Caco-2 (cell line): ENCODE results near the gene RBM4B. TPM values are rescaled to one million over a fixed set of nuclear protein-coding genes. Genes with fewer than 3 reads are reported as not detected.

ENCODE experiments used
- BruUV-seq: library from RNA; stranded (reverse); fragments of 400-500 nt; replicated peaks from 2 replicates; lab custom pipeline; 2021; lab: Mats Ljungman, UMichigan
- CTCF ChIA-PET: fragments of 300-600 bp; sonication (Branson Sonifier 250); formaldehyde crosslinking; loops from one replicate; lab custom pipeline; 2022; ENCODE audit warnings: antibody characterized with exemption; lab: Charles Lee
- POLR2A ChIA-PET: fragments of 300-600 bp; sonication (Branson Sonifier 250); formaldehyde crosslinking; loops from one replicate; lab custom pipeline; 2022; ENCODE audit warnings: antibody characterized with exemption; lab: Charles Lee
- DNase-seq, 2 experiments: peaks; one replicate each; pipeline versions ENCODE4 v3.0.0 to v3.0.0-alpha.2; 2020 to 2022
- H3K27me3 ChIP-seq: replicated peaks from 2 replicates; pipeline ENCODE4 v1.6.0; 2011; ENCODE audit warnings: low read length; ENCODE audit not compliant: control insufficient read depth, insufficient read depth
- H3K36me3 ChIP-seq: 2 replicates; pipeline ENCODE4 v1.5.1; 2011; ENCODE audit warnings: low read length; ENCODE audit not compliant: control insufficient read depth, insufficient read depth
- H3K4me1 ChIP-seq: fragments of 250-450 bp; sonication (Bioruptor Pico); 2 replicates; pipeline ENCODE4 v1.5.1; 2020; ENCODE audit warnings: mild to moderate bottlenecking
- H3K4me3 ChIP-seq: 2 replicates; pipeline ENCODE4 v1.5.1; 2011; ENCODE audit warnings: low read depth, mild to moderate bottlenecking, control low read depth, low read length
- H3K9me3 ChIP-seq: fragments of 250-450 bp; sonication (Bioruptor Pico); 2 replicates; pipeline ENCODE4 v1.5.1; 2020; ENCODE audit warnings: mild to moderate bottlenecking, moderate library complexity
- H3K27ac Mint-ChIP-seq: one replicate; pipeline ENCODE4 v1.8.0; 2022; ENCODE audit warnings: mixed read lengths; ENCODE audit not compliant: unreplicated experiment
- H3K27me3 Mint-ChIP-seq: one replicate; pipeline ENCODE4 v1.8.0; 2022; ENCODE audit warnings: mixed read lengths; ENCODE audit not compliant: insufficient read depth, unreplicated experiment
- H3K36me3 Mint-ChIP-seq: one replicate; pipeline ENCODE4 v1.8.0; 2022; ENCODE audit warnings: mild to moderate bottlenecking, mixed read lengths; ENCODE audit not compliant: insufficient read depth, unreplicated experiment
- H3K4me1 Mint-ChIP-seq: one replicate; pipeline ENCODE4 v1.8.0; 2022; ENCODE audit warnings: low read depth, mixed read lengths; ENCODE audit not compliant: unreplicated experiment
- H3K4me3 Mint-ChIP-seq: one replicate; pipeline ENCODE4 v1.8.0; 2022; ENCODE audit warnings: mild to moderate bottlenecking, moderate library complexity, mixed read lengths; ENCODE audit not compliant: unreplicated experiment
- H3K9me3 Mint-ChIP-seq: one replicate; pipeline ENCODE4 v1.8.0; 2022; ENCODE audit warnings: mixed read lengths; ENCODE audit not compliant: unreplicated experiment
- intact Hi-C: fragments of 100-400 bp; cut with micrococcal nuclease; formaldehyde crosslinking; loops from one replicate; pipeline ENCODE4 v1.10.0; 2022; ENCODE audit not compliant: unreplicated experiment
- total RNA-seq: library from RNA; stranded (reverse); gene quantifications from 2 replicates; pipeline ENCODE4 v1.2.3, GENCODE V29; 2022
- TF ChIP-seq, protein P1 (sequence below), 2 experiments: fragments of 200-600 bp in 1 of 2; IDR thresholded peaks; 1 replicate in 1 of 2; 2 replicates in 1 of 2; pipeline versions ENCODE4 v1.5.1 to v1.8.0; 2011 to 2022; ENCODE audit warnings: antibody characterized with exemption in 1 of 2, control low read depth in 1 of 2, inconsistent platforms in 1 of 2, low read depth in 1 of 2, low read length in 1 of 2, mild to moderate bottlenecking in 1 of 2, moderate library complexity in 1 of 2; ENCODE audit not compliant: insufficient read depth in 1 of 2, severe bottlenecking in 1 of 2, unreplicated experiment in 1 of 2

The RBM4B gene
- total RNA-seq, 1 experiment from 2014 or later, result 45.8 TPM

DNA sequence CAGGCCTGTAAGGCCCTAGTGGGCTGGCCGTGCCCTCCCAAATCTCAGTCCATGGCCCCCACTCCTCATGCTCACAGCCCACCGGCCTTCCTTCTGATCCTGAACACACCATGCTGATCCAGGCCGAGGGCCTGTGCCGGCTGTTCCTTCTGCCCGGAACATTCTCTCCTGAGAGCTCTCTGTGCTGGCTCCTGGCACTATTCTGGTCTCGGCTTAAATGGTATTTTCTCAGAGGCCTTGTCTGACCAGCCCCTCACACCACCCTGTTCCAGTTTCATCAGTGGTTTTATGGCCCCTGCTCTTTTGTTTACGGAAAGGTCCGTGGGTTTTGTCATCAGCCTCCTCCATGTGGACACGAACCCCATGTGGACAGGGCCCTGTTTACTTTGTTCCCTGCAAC, 29.3 kb upstream of the RBM4B start:
- Histone ChIP-seq H3K36me3 (0 out of 2 replicates have a peak, but pooled peaks cover 4% of the 10 kb centered on the region), H3K4me3 (no peak overlapping the region), H3K9me3 (no peaks in the 10 kb centered on the region), H3K4me1 (no peaks in the 10 kb centered on the region), H3K27me3 (no peaks in the 10 kb centered on the region)
- TF ChIP-seq, protein P1, sequence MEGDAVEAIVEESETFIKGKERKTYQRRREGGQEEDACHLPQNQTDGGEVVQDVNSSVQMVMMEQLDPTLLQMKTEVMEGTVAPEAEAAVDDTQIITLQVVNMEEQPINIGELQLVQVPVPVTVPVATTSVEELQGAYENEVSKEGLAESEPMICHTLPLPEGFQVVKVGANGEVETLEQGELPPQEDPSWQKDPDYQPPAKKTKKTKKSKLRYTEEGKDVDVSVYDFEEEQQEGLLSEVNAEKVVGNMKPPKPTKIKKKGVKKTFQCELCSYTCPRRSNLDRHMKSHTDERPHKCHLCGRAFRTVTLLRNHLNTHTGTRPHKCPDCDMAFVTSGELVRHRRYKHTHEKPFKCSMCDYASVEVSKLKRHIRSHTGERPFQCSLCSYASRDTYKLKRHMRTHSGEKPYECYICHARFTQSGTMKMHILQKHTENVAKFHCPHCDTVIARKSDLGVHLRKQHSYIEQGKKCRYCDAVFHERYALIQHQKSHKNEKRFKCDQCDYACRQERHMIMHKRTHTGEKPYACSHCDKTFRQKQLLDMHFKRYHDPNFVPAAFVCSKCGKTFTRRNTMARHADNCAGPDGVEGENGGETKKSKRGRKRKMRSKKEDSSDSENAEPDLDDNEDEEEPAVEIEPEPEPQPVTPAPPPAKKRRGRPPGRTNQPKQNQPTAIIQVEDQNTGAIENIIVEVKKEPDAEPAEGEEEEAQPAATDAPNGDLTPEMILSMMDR (IDR thresholded peaks at IDR 0.05; ENCODE audit: insufficient read depth in 1 of 2, low read depth in 1 of 2, low read length in 1 of 2, severe bottlenecking in 1 of 2, unreplicated experiment in 1 of 2), result no peak
- Mint-ChIP-seq H3K4me3 (no peak overlapping the region), H3K27ac (peak overlapping the region; percentile 76), H3K27me3 (no peaks in the 10 kb centered on the region), H3K36me3 (peaks cover 15% of the 10 kb centered on the region), H3K4me1 (peaks cover 7% of the 10 kb centered on the region), H3K9me3 (no peaks in the 10 kb centered on the region)
- no peak for DNase-seq
- BruUV-seq, result no TSS peak
- intact Hi-C loops, result no loop called here
- CTCF ChIA-PET, result no interaction called here
- POLR2A ChIA-PET, result no interaction called here

DNA sequence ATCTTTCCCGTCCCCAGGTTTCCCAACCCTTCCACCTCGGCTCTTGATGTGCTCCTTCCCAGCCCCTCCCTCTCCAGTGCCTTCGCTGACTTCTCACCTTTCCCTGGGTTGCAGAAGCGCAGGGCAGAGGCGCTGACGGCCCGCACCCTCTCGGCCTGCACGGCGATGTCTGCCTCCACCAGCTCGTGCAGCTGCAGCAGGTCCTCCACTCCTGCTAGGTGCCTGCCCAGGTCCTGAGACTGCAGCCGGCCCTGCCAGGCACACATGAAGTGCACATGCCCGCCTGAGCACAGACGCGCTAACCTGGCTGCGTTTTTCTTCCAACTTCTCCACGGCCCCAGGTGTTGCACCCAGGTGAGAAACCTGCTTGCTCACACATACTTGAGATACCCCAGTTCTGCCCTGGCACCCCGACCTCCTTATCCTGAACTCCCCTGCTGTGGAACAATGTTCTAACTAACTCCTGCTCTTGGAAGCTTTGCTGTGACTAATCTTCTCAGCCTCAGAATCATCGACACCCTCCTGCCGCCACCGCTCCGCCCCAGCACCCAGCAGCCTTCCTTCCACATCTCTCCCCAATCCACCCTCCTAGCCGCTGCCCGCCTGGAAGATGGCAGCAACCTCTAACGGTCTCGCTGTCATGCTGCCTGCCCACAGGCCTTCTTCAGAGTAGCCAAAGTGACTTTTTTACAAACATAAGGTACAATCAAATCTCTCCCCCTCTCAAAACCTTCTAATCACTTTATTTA, 28.1 kb upstream of the RBM4B start:
- ChIA-PET POLR2A (interaction anchor here (0.6 kb wide), 2 partner anchors 18 to 20 kb away, joined by 4 read pairs; no protein-coding TSS in a partner anchor), CTCF (interaction anchor here (0.6 kb wide), 1 partner anchor 251 kb away, joined by 7 read pairs; no protein-coding TSS in a partner anchor)
- TF ChIP-seq, protein P1 (IDR thresholded peaks at IDR 0.05; ENCODE audit: insufficient read depth in 1 of 2, low read depth in 1 of 2, low read length in 1 of 2, severe bottlenecking in 1 of 2, unreplicated experiment in 1 of 2), result no peak
- Mint-ChIP-seq H3K27me3 (no peaks in the 10 kb centered on the region), H3K27ac (peak overlapping the region; percentile 3), H3K4me1 (peaks cover 7% of the 10 kb centered on the region), H3K4me3 (no peak overlapping the region), H3K36me3 (peaks cover 22% of the 10 kb centered on the region), H3K9me3 (no peaks in the 10 kb centered on the region)
- H3K4me3 ChIP-seq, result no peak overlapping the region
- DNase-seq, result no peak
- 0 out of 2 replicates have a peak, but pooled peaks cover 3% of the 10 kb centered on the region for H3K36me3 ChIP-seq
- H3K27me3 ChIP-seq, result no peaks in the 10 kb centered on the region
- no peaks in the 10 kb centered on the region for H3K9me3 ChIP-seq
- intact Hi-C loops, result no loop called here
- BruUV-seq, result no TSS peak
- peaks cover 2% of the 10 kb centered on the region for H3K4me1 ChIP-seq

DNA sequence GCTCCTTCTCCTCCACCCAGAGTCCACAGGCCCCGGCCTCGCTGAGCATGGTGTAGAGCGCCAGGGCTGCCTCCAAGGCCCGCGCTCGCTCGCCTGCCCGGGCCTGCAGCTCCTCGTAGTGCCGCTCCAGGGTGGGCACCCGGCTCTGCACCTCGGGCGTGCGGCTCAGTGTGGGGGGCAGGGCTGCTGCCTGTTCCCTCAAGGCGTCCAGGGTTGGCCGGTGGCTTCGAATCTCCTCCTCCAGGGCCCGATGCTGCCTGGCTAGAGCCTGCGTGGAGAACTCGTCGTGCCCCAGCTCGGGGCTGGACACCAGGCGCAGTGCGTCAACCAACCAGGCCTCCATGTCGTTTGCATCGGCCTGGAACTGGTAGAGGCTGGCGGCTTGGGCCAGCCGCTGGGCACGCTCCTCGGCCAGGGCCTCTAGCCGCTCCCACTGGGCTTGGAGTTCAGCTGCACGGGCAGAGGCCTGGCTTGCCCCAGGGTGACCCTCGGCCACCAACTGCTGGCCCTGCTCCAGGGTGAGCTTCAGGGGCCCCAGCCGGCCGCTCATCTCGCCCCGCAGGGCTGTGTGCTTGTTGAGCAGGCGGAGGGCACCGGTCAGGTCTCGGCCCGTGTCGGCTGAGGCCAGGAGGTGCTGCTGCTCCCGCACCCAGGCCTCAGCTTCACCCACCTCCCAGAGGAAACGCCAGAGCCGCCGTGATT, 27.1 kb upstream of the RBM4B start:
- intact Hi-C loops, result no loop called here
- H3K4me3 ChIP-seq, result no peak overlapping the region

More for the DNA sequence above, 27.1 kb upstream of the RBM4B start:
- no peaks in the 10 kb centered on the region for H3K9me3 ChIP-seq
- CTCF ChIA-PET, result no interaction called here
- no peak for DNase-seq
- Mint-ChIP-seq H3K4me3 (no peak overlapping the region), H3K27me3 (no peaks in the 10 kb centered on the region), H3K9me3 (no peaks in the 10 kb centered on the region), H3K4me1 (peaks cover 7% of the 10 kb centered on the region), H3K36me3 (peaks cover 27% of the 10 kb centered on the region), H3K27ac (no peak overlapping the region)
- peaks cover 9% of the 10 kb centered on the region for H3K4me1 ChIP-seq
- POLR2A ChIA-PET, result no interaction called here
- H3K27me3 ChIP-seq, result no peaks in the 10 kb centered on the region
- H3K36me3 ChIP-seq, result no peaks in the 10 kb centered on the region
- BruUV-seq, result TSS peak; percentile 35
- TF ChIP-seq, protein P1 (IDR thresholded peaks at IDR 0.05; ENCODE audit: insufficient read depth in 1 of 2, low read depth in 1 of 2, low read length in 1 of 2, severe bottlenecking in 1 of 2, unreplicated experiment in 1 of 2), result no peak
